Measurements from ENCODE around the gene STK38L. TPM values are rescaled to one million over a fixed set of nuclear protein-coding genes. Genes with fewer than 3 reads are reported as not detected.

The STK38L gene
- total RNA-seq, 2 donors from 2014 or later = 17.5 to 28.0 TPM

DNA sequence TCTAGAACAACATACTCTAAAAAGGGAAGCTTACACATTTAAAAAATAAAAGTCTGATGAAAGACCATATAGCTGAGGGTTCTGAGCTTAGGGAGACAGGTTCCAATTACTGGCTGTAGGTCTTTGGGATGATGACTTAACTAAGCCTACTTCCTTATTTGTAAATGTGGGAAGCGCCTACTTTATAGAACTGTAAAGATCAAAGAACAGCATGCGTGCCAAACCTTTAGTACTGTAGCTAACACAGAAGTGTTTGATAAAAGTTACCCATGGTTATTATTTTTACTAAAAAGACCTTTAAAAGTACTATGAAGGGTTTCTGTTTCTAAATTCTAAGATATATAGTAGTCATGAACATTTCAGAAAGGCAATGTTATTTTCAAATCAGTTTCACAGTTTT, 35.7 kb downstream of the STK38L start:
- 37 to 55% methylated on average over 2 of the region's 2 CpGs for WGBS, 2 donors
- DNase-seq = no peak
- Histone ChIP-seq H3K4me3 (no peak overlapping the region), H3K36me3 (replicated peaks in 1 of 2; ENCODE audit: insufficient read depth in 1 of 2, low read depth in 2 of 2) (no peaks in the 10 kb centered on the region), H3K27me3 (no peaks in the 10 kb centered on the region), H3K9me3 (no peaks in the 10 kb centered on the region), H3K4me1 (peaks cover 63% of the 10 kb centered on the region), H3K27ac (peak overlapping the region in 1 of 4 donors; percentile 37)
- intact Hi-C loops (cut with DNase I) = no loop called here
- no peak for ATAC-seq
- no peak for TF ChIP-seq POLR2A (IDR thresholded peaks at IDR 0.05)
- TF ChIP-seq, protein P1, sequence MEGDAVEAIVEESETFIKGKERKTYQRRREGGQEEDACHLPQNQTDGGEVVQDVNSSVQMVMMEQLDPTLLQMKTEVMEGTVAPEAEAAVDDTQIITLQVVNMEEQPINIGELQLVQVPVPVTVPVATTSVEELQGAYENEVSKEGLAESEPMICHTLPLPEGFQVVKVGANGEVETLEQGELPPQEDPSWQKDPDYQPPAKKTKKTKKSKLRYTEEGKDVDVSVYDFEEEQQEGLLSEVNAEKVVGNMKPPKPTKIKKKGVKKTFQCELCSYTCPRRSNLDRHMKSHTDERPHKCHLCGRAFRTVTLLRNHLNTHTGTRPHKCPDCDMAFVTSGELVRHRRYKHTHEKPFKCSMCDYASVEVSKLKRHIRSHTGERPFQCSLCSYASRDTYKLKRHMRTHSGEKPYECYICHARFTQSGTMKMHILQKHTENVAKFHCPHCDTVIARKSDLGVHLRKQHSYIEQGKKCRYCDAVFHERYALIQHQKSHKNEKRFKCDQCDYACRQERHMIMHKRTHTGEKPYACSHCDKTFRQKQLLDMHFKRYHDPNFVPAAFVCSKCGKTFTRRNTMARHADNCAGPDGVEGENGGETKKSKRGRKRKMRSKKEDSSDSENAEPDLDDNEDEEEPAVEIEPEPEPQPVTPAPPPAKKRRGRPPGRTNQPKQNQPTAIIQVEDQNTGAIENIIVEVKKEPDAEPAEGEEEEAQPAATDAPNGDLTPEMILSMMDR (IDR thresholded peaks at IDR 0.05) = no peak

DNA sequence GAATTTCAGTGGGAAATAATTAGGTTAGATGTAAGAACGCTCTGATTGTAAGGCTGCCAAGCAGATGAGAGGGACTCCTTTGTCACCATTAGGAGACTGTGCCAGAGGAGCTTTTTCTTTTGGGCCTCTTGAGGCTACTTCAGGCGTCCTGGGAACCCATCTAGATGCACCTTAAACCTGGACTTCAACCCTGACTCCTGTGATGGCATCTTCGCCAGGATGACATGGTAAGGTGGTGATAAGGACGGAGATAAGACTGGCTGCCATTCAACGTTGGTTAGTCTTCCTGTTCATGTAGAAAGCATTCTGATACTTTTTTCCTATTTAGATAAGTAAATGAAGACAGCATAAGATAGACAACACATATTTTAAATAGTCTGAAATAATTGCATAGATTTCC, 36.3 kb downstream of the STK38L start:
- peaks cover 60% of the 10 kb centered on the region for H3K4me1 ChIP-seq
- H3K27me3 ChIP-seq = no peaks in the 10 kb centered on the region
- 45 to 54% methylated on average over 5 of the region's 5 CpGs for WGBS, 2 donors
- TF ChIP-seq POLR2A (IDR thresholded peaks at IDR 0.05) = no peak
- TF ChIP-seq, protein P1 (IDR thresholded peaks at IDR 0.05) = no peak
- H3K27ac ChIP-seq = peak overlapping the region in 1 of 4 donors; percentile 37
- no peak overlapping the region for H3K4me3 ChIP-seq
- H3K36me3 ChIP-seq (replicated peaks in 1 of 2; ENCODE audit: insufficient read depth in 1 of 2, low read depth in 2 of 2) = no peaks in the 10 kb centered on the region
- DNase-seq (no peak), ATAC-seq (no peak)
- intact Hi-C loops (cut with DNase I) = no loop called here
- H3K9me3 ChIP-seq = no peaks in the 10 kb centered on the region

DNA sequence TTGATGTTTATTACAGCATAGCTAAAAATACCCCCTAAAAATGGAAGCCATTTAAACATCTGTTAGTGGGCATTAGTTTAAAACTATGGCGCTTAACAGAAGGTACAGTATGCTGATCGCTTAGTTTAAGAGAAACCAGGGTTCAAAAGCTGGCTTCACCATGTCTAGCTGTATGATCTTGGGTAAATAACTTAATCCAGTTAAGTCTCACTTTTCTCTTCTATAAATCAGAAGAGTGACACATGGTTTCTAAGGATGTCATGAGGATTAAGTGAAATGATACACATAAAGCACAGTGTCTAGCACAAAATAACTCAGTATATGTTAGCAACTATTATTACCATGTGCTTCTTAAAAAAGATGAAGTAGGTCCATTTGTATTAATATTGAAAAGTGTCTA, 38.7 kb downstream of the STK38L start:
- no peak for TF ChIP-seq POLR2A (IDR thresholded peaks at IDR 0.05)
- TF ChIP-seq, protein P1 (IDR thresholded peaks at IDR 0.05) = no peak
- ATAC-seq (no peak), DNase-seq (no peak)
- no peaks in the 10 kb centered on the region for H3K27me3 ChIP-seq
- no peaks in the 10 kb centered on the region for H3K9me3 ChIP-seq
- no peaks in the 10 kb centered on the region for H3K36me3 ChIP-seq (replicated peaks in 1 of 2; ENCODE audit: insufficient read depth in 1 of 2, low read depth in 2 of 2)
- H3K27ac ChIP-seq = no peak overlapping the region
- peaks cover 51% of the 10 kb centered on the region for H3K4me1 ChIP-seq
- 92 to 100% methylated on average over 2 of the region's 2 CpGs for WGBS, 2 donors
- no peak overlapping the region for H3K4me3 ChIP-seq
- intact Hi-C loops (cut with DNase I) = no loop called here

DNA sequence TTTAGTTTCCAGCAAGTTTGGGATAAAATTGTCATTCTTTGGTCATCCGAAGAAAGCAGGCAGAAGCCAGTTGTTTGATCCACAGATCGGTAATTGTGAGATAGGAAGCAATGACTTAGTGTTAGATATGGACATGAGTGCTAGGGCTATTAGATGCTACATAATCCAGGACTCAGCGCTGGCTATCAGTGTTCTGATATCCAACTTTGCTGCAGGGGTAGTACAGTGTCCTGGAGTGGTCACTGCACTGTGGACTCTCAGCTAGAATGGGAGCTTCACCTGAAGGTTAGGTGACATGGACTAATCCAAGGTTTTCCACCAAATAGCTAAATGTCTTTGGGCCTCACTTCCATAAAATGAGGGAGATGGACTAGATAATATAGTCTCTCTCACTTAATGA, 39.9 kb downstream of the STK38L start:
- H3K9me3 ChIP-seq = no peaks in the 10 kb centered on the region

DNA sequence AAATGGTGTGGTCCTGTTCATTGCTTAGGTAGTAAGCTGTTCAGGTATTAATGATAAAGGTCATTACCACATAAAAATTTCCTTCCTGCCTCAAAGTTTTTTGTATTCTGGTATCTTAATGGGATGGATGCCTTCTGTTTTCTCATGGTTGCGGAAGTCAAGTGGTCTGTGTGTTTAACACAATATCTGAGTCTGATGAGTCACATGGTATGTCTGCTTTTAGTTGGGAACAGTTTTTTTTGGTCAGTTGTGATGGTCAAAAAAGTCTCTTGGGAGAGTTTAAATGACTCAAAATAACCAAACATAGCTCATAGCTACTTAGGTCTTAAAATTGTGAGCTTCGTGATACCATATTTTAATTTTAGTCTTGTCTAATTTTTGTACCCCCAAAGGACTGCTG, 40.7 kb downstream of the STK38L start:
- WGBS, 2 donors = 73 to 83% methylated on average over 2 of the region's 2 CpGs
- ATAC-seq = peak; percentile 48
- intact Hi-C loops (cut with DNase I) = no loop called here

More for the DNA sequence above, 39.9 kb downstream of the STK38L start:
- H3K27ac ChIP-seq = peak overlapping the region in 1 of 4 donors; percentile 5
- no peak for ATAC-seq
- DNase-seq = no peak
- peaks cover 45% of the 10 kb centered on the region for H3K4me1 ChIP-seq
- no peaks in the 10 kb centered on the region for H3K36me3 ChIP-seq (replicated peaks in 1 of 2; ENCODE audit: insufficient read depth in 1 of 2, low read depth in 2 of 2)
- 68 to 73% methylated on average over 3 of the region's 3 CpGs for WGBS, 2 donors
- H3K4me3 ChIP-seq = no peak overlapping the region
- TF ChIP-seq POLR2A (IDR thresholded peaks at IDR 0.05) = no peak
- TF ChIP-seq, protein P1 (IDR thresholded peaks at IDR 0.05) = no peak
- intact Hi-C loops (cut with DNase I) = no loop called here
- no peaks in the 10 kb centered on the region for H3K27me3 ChIP-seq

More for the DNA sequence above, 40.7 kb downstream of the STK38L start:
- Histone ChIP-seq H3K9me3 (no peaks in the 10 kb centered on the region), H3K4me1 (peaks cover 49% of the 10 kb centered on the region), H3K27ac (peak overlapping the region in 2 of 4 donors; percentile 7 to 17), H3K36me3 (replicated peaks in 1 of 2; ENCODE audit: insufficient read depth in 1 of 2, low read depth in 2 of 2) (no peaks in the 10 kb centered on the region), H3K4me3 (no peak overlapping the region), H3K27me3 (no peaks in the 10 kb centered on the region)
- TF ChIP-seq POLR2A (IDR thresholded peaks at IDR 0.05) = no peak
- TF ChIP-seq, protein P1 (IDR thresholded peaks at IDR 0.05) = no peak
- DNase-seq = no peak
